Measurements from ENCODE around the gene PLEKHA6. TPM values are rescaled to one million over a fixed set of nuclear protein-coding genes. Genes with fewer than 3 reads are reported as not detected.

PLEKHA6 gene
- polyA plus RNA-seq, 1 experiment, result 4.2 TPM

- TF ChIP-seq, protein P1, sequence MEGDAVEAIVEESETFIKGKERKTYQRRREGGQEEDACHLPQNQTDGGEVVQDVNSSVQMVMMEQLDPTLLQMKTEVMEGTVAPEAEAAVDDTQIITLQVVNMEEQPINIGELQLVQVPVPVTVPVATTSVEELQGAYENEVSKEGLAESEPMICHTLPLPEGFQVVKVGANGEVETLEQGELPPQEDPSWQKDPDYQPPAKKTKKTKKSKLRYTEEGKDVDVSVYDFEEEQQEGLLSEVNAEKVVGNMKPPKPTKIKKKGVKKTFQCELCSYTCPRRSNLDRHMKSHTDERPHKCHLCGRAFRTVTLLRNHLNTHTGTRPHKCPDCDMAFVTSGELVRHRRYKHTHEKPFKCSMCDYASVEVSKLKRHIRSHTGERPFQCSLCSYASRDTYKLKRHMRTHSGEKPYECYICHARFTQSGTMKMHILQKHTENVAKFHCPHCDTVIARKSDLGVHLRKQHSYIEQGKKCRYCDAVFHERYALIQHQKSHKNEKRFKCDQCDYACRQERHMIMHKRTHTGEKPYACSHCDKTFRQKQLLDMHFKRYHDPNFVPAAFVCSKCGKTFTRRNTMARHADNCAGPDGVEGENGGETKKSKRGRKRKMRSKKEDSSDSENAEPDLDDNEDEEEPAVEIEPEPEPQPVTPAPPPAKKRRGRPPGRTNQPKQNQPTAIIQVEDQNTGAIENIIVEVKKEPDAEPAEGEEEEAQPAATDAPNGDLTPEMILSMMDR (IDR thresholded peaks at IDR 0.05; ENCODE audit: insufficient read depth, low read depth, low read length), result no peak
- Histone ChIP-seq H3K4me3 (ENCODE audit: low read depth, low read length) (no peak overlapping the region), H3K27me3 (ENCODE audit: control insufficient read depth, insufficient read depth, low read length) (no peaks in the 10 kb centered on the region), H3K36me3 (ENCODE audit: control insufficient read depth, insufficient read depth, low read length) (no peaks in the 10 kb centered on the region)
- ChIA-PET CTCF (interaction anchor here (1.0 to 4.1 kb wide), 9 partner anchors 9 to 190 kb away, joined by 3 to 25 read pairs (median 8); partner anchors contain the start of gene PLEKHA6), POLR2A (no interaction called here)
- DNase-seq (ENCODE audit: low read depth), result no peak
These were observed 187.2 kb downstream of the PLEKHA6 start for GRCh38 chr1:204172404-204173029.

GRCh38 chr1:204171751-204172178 lies 188.0 kb downstream of the PLEKHA6 start:
- no peaks in the 10 kb centered on the region for H3K27me3 ChIP-seq (ENCODE audit: control insufficient read depth, insufficient read depth, low read length)
- no peaks in the 10 kb centered on the region for H3K36me3 ChIP-seq (ENCODE audit: control insufficient read depth, insufficient read depth, low read length)
- TF ChIP-seq, protein P1 (IDR thresholded peaks at IDR 0.05; ENCODE audit: insufficient read depth, low read depth, low read length), result no peak
- H3K4me3 ChIP-seq (ENCODE audit: low read depth, low read length), result no peak overlapping the region
- CTCF ChIA-PET, result interaction anchor here (1.0 to 4.1 kb wide), 8 partner anchors 8 to 191 kb away, joined by 4 to 25 read pairs (median 8); partner anchors contain the start of gene PLEKHA6
- POLR2A ChIA-PET, result no interaction called here
- DNase-seq (ENCODE audit: low read depth), result peak; percentile 59

DNA sequence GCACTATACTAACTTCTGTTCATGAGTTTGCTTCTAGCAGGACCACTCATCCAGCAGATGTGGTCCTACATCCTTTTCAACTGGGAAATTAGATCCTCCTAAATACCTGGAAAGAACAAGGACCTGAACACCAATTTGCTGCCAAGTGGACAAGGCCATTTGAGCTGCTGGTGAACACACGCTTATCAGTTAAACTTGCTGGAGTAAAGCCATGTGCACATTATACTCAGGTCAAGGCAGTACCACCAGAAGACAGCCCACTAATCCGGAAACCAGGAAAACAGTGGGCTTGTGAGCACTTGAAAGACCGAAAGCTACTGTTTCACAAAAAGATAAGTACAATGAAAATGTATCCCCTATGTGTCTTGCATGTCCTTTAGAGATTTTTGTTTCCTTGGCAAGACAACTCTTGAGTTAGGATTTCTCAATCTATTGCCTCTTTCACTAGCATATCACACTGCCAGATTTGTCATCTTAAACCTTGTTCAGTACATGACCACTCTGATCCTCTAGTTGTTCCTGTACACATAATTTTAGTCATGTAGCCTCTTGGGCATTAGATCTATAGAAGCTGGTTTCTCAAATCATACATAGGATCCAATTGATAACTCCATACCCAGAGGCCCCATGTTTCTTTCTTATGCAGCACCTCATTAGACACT lies 189.1 kb downstream of the PLEKHA6 start:
- H3K27me3 ChIP-seq (ENCODE audit: control insufficient read depth, insufficient read depth, low read length), result no peaks in the 10 kb centered on the region
- H3K4me3 ChIP-seq (ENCODE audit: low read depth, low read length), result no peak overlapping the region
- ChIA-PET CTCF (interaction anchor here (1.0 to 4.1 kb wide), 6 partner anchors 8 to 192 kb away, joined by 3 to 25 read pairs (median 4); partner anchors contain the start of gene GOLT1A), POLR2A (no interaction called here)
- DNase-seq (ENCODE audit: low read depth), result no peak
- H3K36me3 ChIP-seq (ENCODE audit: control insufficient read depth, insufficient read depth, low read length), result no peaks in the 10 kb centered on the region
- TF ChIP-seq, protein P1 (IDR thresholded peaks at IDR 0.05; ENCODE audit: insufficient read depth, low read depth, low read length), result no peak

- no peak for DNase-seq (ENCODE audit: low read depth)
- Histone ChIP-seq H3K4me3 (ENCODE audit: low read depth, low read length) (no peak overlapping the region), H3K36me3 (ENCODE audit: control insufficient read depth, insufficient read depth, low read length) (no peaks in the 10 kb centered on the region), H3K27me3 (ENCODE audit: control insufficient read depth, insufficient read depth, low read length) (no peaks in the 10 kb centered on the region)
- CTCF ChIA-PET, result interaction anchor here (0.7 to 4.1 kb wide), 4 partner anchors 37 to 193 kb away, joined by 3 to 25 read pairs (median 4); partner anchors contain the start of gene GOLT1A
- TF ChIP-seq, protein P1 (IDR thresholded peaks at IDR 0.05; ENCODE audit: insufficient read depth, low read depth, low read length), result no peak
- POLR2A ChIA-PET, result no interaction called here
These were observed 189.9 kb downstream of the PLEKHA6 start for GRCh38 chr1:204169858-204170257.

Small RNA genes within 50 kb of the gene (small RNA-seq; reads per million reads assigned to genes)
- gene AL606489.2 (ENCODE audit: insufficient read length, low read depth, low replicate concordance), result not detected

Other genes starting within 250 kb of the PLEKHA6 start
- 27.2 and 30.7 TPM in 2 replicates for gene ETNK2, start 207.9 kb downstream of the PLEKHA6 start, polyA plus RNA-seq (2011; rRNA removed)
- gene REN, start 193.6 kb downstream of the PLEKHA6 start, polyA plus RNA-seq (2011; rRNA removed), result 0.99 and 1.2 TPM in 2 replicates
- gene KISS1, start 163.4 kb downstream of the PLEKHA6 start, polyA plus RNA-seq (2011; rRNA removed), result 23.0 and 25.7 TPM in 2 replicates
- 0.21 TPM in 2 replicates for gene GOLT1A, start 145.9 kb downstream of the PLEKHA6 start, polyA plus RNA-seq (2011; rRNA removed)
- gene PPP1R15B, start 51.9 kb upstream of the PLEKHA6 start, polyA plus RNA-seq (2011; rRNA removed), result 24.6 and 30.2 TPM in 2 replicates
- 5.1 and 7.9 TPM in 2 replicates for gene PIK3C2B, start 134.9 kb upstream of the PLEKHA6 start, polyA plus RNA-seq (2011; rRNA removed)
- gene MDM4, start 156.5 kb upstream of the PLEKHA6 start, polyA plus RNA-seq (2011; rRNA removed), result 7.4 and 15.8 TPM in 2 replicates